Measurements from ENCODE around the gene LUZP2. TPM values are rescaled to one million over a fixed set of nuclear protein-coding genes. Genes with fewer than 3 reads are reported as not detected.

LUZP2 gene
- total RNA-seq, 2 experiments from 2014 or later: not detected

DNA sequence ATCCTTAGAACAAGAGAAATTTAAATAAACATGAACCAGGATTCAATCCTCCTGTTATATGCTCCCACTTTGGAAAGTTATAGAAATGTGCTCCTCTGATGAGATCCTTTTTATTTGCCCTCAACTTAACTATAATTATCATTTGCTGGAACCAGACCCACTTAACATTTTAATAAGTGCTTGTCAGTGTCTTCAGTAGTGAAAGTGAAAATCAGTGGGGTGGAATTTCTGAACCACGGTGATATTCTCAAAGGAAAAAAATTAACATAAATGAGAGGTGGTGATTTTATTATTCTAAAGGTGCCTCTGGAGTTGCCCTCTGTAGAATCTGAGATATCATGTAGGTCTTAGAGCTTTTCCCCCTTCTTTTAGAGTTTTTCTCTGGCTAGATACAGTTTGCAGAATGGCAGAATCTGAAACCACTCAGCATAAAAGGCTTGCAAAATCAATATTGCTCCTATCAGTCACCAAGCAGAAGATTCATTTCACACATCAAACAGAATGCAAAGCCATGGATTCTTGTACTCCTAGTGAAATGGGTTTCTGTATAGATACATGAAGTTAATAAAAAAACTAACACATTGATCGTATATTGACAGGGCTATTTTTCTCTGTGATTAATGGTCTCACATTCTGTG, 213.2 kb downstream of the LUZP2 start:
- Histone ChIP-seq H3K27me3 (ENCODE audit: control insufficient read depth in 1 of 2, insufficient read depth in 2 of 2, low read length in 2 of 2) (no peaks in the 10 kb centered on the region), H3K27ac (ENCODE audit: low read depth in 1 of 2, low read length in 2 of 2) (no peak overlapping the region), H3K4me1 (ENCODE audit: insufficient read depth, low read length) (no peaks in the 10 kb centered on the region), H3K4me3 (ENCODE audit: low read length) (no peak overlapping the region), H3K9me3 (ENCODE audit: control insufficient read depth in 1 of 2, insufficient read depth in 1 of 2, low read length in 2 of 2) (peaks cover 0 to 6% of the 10 kb centered on the region in 2 experiments), H3K36me3 (ENCODE audit: insufficient read depth, low read length) (no peaks in the 10 kb centered on the region)
- no peaks in the 10 kb centered on the region for H3K4me1 Mint-ChIP-seq (ENCODE audit: low read depth)
- H3K27ac Mint-ChIP-seq: no peak overlapping the region
- H3K9me3 Mint-ChIP-seq: peaks cover 4% of the 10 kb centered on the region
- ChIA-PET CTCF (no interaction called here), POLR2A (no interaction called here)
- no peaks in the 10 kb centered on the region for H3K27me3 Mint-ChIP-seq
- H3K36me3 Mint-ChIP-seq (ENCODE audit: low read depth): no peaks in the 10 kb centered on the region
- DNase-seq (no peak), ATAC-seq (ENCODE audit: poor library complexity) (no peak)
- TF ChIP-seq, protein P1, sequence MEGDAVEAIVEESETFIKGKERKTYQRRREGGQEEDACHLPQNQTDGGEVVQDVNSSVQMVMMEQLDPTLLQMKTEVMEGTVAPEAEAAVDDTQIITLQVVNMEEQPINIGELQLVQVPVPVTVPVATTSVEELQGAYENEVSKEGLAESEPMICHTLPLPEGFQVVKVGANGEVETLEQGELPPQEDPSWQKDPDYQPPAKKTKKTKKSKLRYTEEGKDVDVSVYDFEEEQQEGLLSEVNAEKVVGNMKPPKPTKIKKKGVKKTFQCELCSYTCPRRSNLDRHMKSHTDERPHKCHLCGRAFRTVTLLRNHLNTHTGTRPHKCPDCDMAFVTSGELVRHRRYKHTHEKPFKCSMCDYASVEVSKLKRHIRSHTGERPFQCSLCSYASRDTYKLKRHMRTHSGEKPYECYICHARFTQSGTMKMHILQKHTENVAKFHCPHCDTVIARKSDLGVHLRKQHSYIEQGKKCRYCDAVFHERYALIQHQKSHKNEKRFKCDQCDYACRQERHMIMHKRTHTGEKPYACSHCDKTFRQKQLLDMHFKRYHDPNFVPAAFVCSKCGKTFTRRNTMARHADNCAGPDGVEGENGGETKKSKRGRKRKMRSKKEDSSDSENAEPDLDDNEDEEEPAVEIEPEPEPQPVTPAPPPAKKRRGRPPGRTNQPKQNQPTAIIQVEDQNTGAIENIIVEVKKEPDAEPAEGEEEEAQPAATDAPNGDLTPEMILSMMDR (IDR thresholded peaks at IDR 0.05): no peak
- H3K4me3 Mint-ChIP-seq: no peak overlapping the region
- intact Hi-C loops (cut with DNase I, micrococcal nuclease): no loop called here

DNA sequence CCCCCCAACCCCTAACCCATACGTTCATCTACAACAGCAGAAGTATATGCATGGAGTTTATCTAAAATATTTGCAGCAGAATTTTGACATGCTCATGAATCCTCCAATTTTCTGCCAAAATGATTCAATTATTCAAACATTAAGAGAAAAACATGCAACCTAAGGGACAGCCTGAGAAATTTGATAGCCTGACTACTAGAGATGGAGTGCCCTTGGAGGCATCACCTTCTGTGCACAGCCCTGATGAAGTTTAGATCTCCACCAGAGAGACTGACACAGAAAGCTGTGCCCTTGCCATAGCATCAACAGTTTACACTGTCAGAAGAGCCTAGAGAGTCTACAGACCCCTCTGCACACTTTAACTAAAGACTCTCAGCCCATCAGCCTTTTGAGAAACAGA, 217.7 kb downstream of the LUZP2 start:
- Histone ChIP-seq H3K4me1 (ENCODE audit: insufficient read depth, low read length) (no peaks in the 10 kb centered on the region), H3K4me3 (ENCODE audit: low read length) (no peak overlapping the region), H3K27ac (ENCODE audit: low read depth in 1 of 2, low read length in 2 of 2) (no peak overlapping the region), H3K9me3 (ENCODE audit: control insufficient read depth in 1 of 2, insufficient read depth in 1 of 2, low read length in 2 of 2) (peaks cover 0 to 10% of the 10 kb centered on the region in 2 experiments), H3K36me3 (ENCODE audit: insufficient read depth, low read length) (no peaks in the 10 kb centered on the region), H3K27me3 (ENCODE audit: control insufficient read depth in 1 of 2, insufficient read depth in 2 of 2, low read length in 2 of 2) (no peaks in the 10 kb centered on the region)
- ChIA-PET POLR2A (no interaction called here), CTCF (no interaction called here)
- no peaks in the 10 kb centered on the region for H3K4me1 Mint-ChIP-seq (ENCODE audit: low read depth)
- TF ChIP-seq, protein P1 (IDR thresholded peaks at IDR 0.05): no peak
- no peak for DNase-seq
- intact Hi-C loops (cut with DNase I, micrococcal nuclease): no loop called here
- H3K36me3 Mint-ChIP-seq (ENCODE audit: low read depth): no peaks in the 10 kb centered on the region
- no peak for ATAC-seq (ENCODE audit: poor library complexity)
- peaks cover 6% of the 10 kb centered on the region for H3K9me3 Mint-ChIP-seq
- no peak overlapping the region for H3K27ac Mint-ChIP-seq
- H3K27me3 Mint-ChIP-seq: no peaks in the 10 kb centered on the region
- H3K4me3 Mint-ChIP-seq: no peak overlapping the region

DNA sequence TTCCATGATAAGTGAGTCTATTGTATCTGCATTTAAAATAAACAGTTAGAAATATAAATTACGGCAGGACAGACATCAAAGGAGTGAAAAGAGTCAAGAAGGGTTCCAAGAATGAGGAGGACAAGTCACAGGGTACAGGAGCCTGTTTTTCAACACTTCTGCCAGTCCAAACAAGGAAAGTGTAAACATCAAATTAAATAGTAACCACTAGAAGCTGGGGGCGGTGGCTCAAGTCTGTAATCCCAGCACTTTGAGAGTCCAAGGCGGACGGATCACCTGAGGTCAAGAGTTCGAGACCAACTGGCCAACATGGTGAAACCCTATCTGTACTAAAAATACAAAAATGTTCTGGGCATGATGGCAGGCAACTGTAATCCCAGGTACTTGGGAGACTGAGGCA, 219.6 kb downstream of the LUZP2 start:
- ChIA-PET POLR2A (no interaction called here), CTCF (no interaction called here)
- TF ChIP-seq, protein P1 (IDR thresholded peaks at IDR 0.05): no peak
- Histone ChIP-seq H3K36me3 (ENCODE audit: insufficient read depth, low read length) (no peaks in the 10 kb centered on the region), H3K27me3 (ENCODE audit: control insufficient read depth in 1 of 2, insufficient read depth in 2 of 2, low read length in 2 of 2) (no peaks in the 10 kb centered on the region), H3K4me3 (ENCODE audit: low read length) (no peak overlapping the region), H3K27ac (ENCODE audit: low read depth in 1 of 2, low read length in 2 of 2) (no peak overlapping the region), H3K4me1 (ENCODE audit: insufficient read depth, low read length) (no peaks in the 10 kb centered on the region), H3K9me3 (ENCODE audit: control insufficient read depth in 1 of 2, insufficient read depth in 1 of 2, low read length in 2 of 2) (peaks cover 0 to 8% of the 10 kb centered on the region in 2 experiments)
- H3K36me3 Mint-ChIP-seq (ENCODE audit: low read depth): no peaks in the 10 kb centered on the region
- H3K27me3 Mint-ChIP-seq: no peaks in the 10 kb centered on the region
- H3K27ac Mint-ChIP-seq: no peak overlapping the region
- no peak overlapping the region for H3K4me3 Mint-ChIP-seq
- H3K9me3 Mint-ChIP-seq: peaks cover 6% of the 10 kb centered on the region
- intact Hi-C loops (cut with DNase I, micrococcal nuclease): no loop called here
- H3K4me1 Mint-ChIP-seq (ENCODE audit: low read depth): no peaks in the 10 kb centered on the region
- DNase-seq (no peak), ATAC-seq (ENCODE audit: poor library complexity) (no peak)
